ENCODE results near the gene CUL2.

- TF ChIP-seq CTCF (IDR thresholded peaks at IDR 0.05), result no peak
- TF ChIP-seq POLR2A (IDR thresholded peaks at IDR 0.05), result no peak
Measured at GRCh38 chr10:35079763-35080162, 10.4 kb downstream of the CUL2 start.

All from right lobe of liver (tissue), 4 donors.